RPMI7951 (cell line): Measurements from ENCODE around the gene GPR146. TPM values are rescaled to one million over a fixed set of nuclear protein-coding genes. Genes with fewer than 3 reads are reported as not detected.
"Not testable (repeated sequence)": the region's sequence is repeated elsewhere in the genome, so short reads cannot be mapped to it uniquely, and the experiment has no call there.

Experiments used
- DNase-seq: peaks from one replicate; pipeline ENCODE4 v3.0.0-alpha.2; 2012; ENCODE audit warnings: low read depth
- total RNA-seq: library from RNA; depleted of rRNA; stranded (reverse); fragments of >200 nt; shearing (Covaris generic); gene quantifications from 2 replicates; pipeline ENCODE4 v1.2.3, GENCODE V29; 2014

GPR146 gene
- total RNA-seq, 1 experiment from 2014 or later, result 1.7 TPM

DNA sequence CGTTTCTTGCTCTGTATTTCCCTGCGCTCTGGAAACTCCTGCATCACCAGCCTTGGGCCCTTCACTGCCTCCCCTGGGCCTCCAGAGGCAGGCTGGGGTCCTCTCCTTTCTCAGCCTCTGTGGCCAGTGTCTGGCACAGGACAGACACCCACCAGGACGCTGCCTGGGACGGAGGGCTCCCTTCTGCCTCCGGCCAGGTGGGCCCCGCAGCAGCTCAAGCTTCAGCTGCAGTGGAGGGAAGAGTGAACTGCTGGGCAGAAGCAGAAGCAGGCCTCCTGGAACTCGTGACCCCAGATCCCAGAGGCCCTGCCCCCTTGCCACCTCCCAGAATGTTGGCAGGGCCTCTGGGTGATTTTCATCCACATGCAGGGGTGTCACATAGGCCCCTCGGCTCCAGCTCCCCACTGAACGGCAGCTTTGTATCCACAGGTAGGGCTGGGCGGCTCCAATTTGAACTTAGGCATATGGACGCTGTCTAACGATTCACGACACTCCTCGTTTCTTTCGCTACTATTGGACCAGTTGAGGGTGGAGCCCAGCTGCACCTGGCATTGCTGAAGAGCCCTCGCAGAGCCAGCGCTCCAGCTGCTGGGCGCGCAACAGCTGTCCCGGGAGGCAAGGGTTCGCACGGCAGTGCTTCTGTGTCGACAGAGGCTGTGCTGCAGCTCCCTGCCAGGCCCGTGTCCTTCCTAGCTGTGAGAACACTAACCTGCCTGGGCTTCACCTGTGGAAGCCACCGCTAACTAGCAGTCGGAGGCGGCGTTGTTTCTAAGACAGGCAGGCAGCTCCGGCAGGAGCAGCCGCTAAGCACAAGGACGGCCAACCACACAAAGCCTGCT, 18.4 kb upstream of the GPR146 start:
- DNase-seq, result no peak

DNA sequence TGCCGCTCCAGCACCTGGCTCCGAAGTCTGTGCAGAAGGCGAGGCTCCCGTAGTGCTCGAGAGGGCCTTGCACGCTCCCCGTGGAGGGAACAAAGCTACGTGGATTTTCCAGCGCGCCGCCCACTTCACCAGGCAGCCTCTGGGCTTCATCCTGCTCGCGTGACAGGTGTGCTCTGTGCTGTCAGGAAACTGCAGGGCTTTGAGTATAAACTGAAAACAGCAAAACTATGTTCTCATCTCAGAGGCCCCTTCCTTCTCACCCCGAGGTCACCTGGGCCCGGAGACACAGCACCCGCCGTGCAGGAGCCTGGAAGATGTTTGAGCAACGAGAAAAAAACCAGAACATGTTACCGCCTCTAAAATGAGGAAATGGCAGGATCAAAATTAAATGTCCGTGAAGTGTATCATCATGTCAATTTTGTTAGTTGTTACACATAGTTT, 17.6 kb upstream of the GPR146 start:
- DNase-seq, result no peak

DNA sequence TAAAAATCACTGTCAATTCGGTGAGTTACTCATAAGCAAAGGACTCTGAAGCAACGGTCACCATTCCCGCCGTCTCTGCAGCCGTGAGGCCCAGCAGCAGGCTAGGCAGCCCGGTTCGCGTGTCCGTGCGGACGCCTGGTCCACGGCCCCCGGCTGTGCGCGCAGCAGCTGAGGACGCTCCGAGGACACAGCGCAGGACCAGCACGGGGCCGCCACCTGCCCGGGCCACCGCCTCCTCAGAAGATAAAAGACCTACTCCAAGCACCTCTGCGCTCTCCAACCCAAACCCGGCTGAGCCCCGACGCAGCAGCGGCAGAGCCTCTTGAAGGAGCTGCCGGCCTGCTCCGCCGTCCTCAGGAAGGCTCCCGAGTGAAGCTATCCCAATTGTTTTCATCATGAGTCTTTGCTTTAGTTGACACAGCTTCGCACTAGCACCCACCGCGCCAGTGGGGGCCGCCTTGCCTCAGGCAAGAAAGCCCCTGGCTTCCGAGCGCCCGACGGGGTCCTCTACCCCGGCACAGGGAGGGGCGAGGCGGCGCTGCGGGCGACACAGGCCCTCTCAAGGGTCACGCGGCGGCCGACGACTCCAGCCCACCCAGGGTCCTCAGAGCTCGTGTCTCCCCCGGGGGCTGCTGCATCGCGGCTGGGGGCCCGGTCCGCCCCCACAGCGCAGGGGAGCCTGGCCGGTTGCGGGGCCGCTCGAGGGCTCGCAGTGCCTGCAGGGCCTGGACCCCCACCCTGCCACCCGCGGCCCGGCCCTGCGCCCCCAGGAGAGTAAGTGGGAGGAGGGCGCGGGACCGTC, 16.9 kb upstream of the GPR146 start:
- DNase-seq, result no peak

DNA sequence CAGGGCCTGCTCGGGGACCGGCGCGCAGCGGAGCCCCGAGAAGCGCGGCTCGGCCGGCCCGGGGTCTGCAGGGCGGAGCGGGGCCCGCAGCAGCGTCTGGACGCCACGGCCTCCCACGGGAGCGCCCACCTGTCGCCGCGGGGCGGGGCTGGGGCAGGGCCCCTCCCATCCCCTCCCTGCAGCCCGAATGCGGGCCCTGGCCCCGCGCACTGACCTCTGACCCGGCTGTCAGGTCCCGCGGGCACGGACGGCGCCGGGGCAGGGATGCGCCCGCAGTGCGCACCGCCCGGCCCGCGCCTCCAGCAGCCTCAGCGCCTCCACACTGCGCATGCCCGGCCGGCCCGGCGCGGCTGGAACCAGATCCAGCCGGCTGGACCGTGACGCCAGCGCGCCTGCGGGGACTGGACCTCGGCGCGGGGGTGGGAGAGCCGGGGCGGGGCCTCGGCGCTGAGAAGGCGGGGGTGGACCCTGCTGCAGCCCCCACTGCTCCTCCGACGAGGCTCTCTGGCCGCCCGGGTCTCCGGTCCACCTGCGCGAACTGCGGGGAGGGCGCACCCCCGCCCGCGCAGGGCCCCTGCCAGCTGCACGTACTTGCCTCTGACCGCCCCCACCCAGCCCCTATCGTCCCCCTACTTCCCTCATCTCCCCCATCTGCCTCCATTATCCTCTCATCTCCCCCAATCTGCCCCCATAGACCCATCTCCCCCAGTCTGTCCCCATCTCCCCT, 16.1 kb upstream of the GPR146 start:
- DNase-seq, result peak; percentile 91

DNA sequence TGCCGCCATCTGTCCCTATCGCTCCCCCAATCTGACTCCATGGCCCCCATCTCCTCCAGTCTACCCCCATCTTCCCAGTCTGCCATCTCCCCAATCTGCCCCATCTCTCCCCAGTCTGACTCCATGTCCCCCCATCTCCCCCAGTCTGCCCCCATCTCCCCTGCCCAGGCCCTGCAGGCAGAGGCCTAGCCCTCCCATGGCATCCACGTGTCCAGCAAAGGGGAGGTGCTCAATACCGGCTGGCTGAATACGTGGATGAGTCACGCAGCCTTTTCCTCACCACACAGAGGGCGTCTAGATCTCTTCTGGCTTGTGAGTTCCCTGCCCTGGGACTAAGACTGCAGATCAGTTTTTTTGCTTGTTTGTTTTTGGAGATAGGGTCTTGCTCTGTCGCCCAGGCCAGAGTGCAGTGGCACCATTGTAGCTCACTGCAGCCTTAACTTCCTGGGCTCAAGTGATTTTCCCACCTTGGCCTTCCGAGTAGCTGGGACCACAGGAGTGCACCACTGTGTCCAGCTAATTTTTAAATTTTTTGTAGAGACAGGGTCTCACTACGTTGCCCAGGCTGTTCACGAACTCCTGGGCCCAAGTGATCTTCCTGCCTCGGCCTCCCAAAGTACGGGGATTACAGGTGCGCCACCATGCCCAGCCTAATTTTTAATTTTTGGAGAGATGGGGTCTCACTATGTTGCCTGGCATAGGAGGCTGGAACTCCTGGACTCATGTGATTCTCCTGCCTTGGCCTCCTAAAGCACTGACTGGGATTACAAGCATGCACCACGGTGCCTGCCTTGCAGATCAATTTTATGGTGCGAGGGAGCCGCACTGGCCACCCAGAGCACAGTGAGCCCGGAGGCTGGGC, 15.3 kb upstream of the GPR146 start:
- DNase-seq, result peak; percentile 96

DNA sequence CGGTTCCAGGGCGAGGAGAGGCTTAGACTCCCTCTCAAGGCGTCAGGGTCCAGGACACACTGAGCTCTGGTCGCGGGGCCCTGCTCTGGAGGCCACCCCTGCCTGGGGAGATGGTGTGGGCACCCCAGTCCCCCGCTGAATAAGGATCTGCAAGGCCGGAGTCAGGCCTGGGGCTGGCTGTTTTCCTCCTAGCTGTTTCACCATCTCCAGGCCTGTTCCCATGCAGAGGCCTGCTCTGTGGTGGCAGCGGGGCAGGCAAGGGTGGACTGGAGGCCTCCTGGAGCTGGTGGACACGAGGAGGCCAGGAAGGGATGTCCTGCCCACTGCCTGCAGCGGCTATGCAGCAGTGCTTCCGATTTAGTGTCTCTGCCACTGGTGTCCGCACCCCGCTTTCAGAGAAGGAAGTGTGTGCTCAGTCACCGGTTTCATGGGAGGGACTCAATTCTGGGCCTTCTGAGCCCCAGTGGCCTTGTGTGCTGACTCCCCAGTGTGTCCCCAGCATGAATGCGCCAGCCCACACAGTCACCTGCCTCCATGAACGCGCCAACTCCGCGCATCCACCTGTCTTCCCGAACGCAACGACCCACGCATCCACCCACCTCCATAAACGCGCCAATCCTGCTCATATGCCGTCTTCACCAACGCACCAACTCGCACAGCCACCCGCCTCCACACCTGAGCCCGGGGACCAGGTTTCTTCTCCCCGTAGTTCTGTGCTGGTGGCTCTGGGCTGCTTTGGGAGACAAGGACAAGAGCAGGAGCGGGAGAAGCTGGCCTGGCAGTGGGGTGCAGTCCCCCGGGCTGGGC, 14.5 kb upstream of the GPR146 start:
- no peak for DNase-seq

DNA sequence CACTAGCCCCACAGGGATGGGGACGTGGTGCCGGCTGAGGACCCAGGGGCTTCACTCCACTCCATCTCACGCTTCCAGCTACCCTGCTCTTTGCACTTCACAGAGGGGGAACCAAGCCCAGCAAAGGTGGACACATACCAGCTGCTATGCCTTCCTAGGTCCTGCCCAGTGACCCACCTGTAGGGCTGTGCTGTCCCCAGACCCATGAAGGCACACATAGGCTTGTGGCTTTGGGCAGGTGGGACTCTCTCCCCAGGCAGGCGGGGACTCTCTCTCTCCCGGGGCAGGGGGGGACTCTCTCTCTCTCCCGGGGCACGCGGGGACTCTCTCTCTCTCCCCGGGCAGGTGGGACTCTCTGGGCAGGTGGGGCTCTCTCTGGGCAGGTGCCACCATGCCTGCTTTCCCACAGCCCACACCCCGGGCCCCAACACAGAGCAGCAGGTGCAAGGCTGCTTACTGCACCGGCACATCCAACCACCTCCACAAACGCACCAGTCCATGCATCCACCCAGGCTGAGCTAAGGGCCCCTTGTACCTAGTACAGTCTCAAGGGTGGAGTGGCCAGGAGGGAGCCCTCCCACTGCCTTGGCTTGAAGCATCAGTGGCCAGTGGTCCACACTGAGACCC, 13.8 kb upstream of the GPR146 start:
- DNase-seq, result no peak

DNA sequence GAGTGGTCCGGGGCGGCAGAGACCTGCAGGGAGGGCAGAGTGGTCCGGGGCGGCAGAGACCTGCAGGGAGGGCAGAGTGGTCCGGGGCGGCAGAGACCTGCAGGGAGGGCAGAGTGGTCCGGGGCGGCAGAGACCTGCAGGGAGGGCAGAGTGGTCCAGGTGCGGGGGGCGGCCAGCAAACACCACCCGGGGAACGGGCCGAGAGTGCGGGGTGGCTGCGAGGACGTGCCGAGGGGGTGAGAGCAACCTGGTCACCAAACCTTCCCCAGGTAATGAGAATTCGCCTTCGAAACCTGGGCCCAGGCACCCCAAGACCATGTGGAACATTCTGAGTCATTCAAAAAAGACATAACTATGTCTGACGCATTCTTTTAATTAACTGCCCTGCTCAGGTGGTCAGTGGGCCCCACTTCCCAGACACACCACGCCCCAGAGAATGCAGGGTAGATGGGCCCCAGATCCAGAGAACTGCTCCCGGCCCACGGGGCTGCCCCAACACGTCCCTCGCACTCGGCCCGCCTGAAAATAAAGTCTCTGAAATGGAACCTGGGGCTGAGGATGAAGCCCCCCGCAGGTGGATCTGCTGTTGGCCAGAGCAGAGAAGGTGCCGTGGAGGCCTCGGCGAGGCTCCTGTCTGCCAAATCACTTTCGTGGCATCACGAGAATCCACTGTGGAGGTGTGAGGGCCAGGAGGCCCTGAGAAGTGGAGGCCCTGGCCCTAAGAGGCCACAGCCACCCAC, 12.5 kb upstream of the GPR146 start:
- DNase-seq, result no peak

DNA sequence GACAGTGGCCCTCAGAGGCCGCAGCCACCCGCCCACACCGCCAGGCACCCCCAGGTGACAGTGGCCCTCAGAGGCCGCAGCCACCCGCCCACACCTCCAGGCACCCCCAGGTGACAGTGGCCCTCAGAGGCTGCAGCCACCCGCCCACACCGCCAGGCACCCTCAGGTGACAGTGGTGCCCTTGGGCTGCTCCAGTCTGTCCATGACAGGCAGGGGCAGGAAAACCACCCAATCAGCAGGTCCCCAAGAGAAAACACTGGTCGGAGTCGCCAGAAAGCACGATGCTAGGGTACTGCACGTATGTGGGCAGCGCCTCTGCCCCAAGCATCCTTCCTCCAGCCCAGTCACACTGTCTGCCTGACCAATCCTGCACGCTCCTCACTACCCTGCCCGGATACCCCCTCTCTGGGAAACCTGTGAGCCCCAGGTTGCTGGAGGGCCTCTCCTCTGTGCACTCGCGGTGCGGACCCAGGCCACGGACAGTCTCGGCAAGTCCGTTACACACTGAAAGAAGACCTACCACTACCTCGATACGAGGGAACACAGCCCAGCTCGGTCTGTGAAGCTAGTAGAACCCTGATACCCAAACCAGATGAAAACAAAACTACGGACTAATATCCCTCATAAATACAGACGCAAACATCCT, 11.7 kb upstream of the GPR146 start:
- DNase-seq, result no peak

DNA sequence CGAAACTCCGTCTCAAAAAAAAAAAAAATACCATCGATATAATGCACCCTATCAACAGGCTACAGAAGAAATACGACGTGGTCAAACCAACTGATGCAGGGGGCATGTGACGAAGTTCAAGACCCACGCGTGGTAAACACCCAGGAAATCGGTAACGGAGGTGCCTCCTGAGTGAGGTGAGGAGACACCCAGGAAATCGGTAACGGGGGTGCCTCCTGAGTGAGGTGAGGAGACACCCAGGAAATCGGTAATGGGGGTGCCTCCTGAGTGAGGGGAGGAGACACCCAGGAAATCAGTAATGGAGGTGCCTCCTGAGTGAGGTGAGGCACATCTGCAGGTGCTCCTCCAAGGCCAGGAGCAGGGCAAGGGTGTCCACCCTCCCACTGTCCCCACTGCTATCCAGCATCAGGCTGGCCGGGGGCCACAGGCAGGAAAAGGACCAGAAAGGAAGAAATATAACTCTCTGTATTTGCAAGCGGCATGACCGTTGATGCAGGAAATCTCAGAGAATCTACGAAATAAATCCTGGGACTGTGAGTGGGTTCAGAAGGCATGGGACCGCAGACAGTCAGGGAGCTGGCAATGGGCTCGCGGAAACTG, 10.7 kb upstream of the GPR146 start:
- DNase-seq, result no peak

DNA sequence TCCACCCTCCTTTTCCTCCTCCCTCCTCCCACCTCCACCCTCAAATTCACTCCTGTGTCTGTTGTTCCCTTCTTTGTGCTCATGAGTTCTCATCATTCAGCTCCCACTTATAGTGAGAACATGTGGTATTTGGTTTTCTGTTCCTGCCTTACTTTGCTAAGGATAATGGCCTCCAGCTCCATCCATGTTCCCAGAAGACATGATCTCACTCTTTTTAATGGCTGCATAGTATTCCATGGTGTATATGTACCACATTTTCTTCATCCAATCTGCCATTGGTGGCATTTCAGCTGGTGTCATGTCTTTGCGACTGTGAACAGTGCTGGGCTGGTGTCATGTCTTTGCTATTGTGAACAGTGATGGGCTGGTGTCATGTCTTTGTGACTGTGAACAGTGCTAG, 9.6 kb upstream of the GPR146 start:
- DNase-seq, result not testable (repeated sequence)

DNA sequence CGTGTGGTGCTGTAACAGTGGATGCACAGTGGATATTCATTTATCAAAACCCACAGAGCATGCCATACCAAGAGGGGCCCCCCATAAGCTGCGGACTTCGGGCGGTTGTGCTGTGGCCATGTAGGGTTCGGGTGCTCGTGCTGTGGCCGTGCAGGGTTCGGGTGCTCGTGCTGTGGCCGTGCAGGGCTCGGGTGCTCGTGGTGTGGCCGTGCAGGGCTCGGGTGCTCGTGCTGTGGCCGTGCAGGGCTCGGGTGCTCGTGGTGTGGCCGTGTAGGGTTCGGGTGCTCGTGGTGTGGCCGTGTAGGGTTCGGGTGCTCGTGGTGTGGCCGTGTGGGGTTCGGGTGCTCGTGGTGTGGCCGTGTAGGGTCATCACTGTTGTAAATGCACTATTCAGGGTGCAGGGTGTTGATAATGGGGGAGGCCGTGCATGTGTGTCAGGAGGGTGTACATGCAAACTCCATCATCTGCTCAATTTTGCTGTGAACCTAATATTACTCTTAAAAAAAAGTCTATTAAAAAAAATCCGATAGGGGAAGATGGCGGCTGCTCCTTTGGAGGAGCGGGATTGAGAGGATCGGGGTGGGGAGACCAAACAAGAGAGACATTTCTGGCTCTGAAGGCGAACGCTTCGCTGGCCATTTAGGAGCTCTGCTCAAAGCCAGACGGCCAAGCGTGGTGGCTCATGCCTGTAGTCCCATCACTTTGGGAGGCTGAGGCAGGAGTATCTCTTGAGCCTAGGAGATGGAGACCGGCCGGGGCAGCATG, 8.0 kb upstream of the GPR146 start:
- not testable (repeated sequence) for DNase-seq

DNA sequence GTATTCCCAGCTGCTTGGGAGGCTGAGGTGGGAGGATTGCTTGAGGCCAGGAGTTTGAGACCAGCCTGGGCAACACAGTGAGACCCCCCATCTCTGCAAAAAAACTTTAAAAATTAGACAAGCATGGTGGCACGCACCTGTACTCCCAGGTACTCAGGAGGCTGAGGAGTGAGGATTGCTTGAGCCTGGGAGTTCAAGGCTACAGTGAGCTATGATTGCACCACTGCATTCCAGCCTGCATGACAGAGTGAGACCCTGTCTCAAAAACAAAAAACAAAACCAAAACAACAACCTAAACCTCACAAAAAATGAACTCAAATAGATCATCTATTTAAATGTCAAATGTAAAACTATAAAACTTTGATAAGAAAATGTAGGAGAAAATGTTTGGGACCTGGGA, 4.1 kb upstream of the GPR146 start:
- DNase-seq, result not testable (repeated sequence)

DNA sequence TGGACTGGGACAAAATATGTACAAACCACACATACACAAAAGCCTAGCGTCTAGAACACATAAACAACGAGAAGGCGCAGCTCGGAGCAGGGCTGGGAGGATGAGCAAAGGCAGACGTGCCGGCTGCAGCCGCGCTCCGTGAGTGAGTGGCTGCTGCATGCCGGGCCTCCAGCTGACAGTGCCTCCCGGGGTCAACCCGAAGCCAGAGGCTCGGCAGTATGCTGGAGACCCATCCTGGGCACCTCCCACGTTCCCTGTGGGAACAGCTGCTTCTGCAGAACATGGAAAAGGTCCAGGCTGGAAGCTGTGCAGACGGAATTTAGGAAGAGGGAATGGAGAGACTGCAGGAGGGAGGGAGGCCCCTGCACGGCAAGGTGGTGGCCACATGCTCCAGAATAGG, 3.6 kb upstream of the GPR146 start:
- DNase-seq, result peak; percentile 80

DNA sequence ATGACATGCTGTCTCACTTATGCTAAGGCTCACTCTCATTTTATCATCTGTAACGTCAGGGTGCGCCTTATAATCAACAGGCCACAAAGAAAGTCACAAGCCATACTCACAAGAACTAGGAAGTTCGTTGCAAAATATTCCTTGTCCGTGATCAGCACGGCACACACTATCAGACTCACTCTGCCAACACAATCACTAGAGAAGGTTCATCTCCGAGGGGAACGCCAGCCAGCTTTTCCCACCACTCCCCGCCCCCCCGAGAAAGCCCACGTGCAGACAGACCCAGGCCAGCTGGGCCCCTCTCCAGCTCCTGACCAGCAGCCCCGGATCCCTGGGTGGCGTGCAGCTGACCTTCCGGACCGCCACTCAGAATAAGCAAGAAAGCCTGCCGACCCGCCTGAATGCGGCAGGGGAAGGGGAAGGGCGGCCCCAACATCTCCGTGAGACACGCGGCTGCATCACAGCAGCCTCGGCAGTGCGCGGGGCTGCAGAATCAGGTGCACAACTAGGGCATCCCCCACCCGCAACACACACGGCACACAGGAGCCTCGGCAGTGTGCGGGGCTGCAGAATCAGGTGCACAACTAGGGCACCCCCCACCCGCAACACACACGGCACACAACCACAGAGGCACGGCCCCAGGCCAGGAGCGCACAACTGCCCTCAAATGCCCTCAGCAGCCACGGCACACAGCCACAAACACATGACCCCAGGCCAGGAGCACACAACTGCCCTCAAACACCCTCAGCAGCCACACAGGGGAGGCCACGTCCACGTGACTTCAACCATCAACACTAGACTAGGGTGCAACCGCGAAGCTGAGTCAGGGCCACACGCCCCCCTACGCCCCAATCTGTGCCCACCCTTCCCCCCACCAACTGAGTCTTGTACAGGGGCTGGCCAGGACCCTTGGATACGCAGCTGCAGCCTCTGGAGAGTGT, 2.5 kb upstream of the GPR146 start:
- no peak for DNase-seq

DNA sequence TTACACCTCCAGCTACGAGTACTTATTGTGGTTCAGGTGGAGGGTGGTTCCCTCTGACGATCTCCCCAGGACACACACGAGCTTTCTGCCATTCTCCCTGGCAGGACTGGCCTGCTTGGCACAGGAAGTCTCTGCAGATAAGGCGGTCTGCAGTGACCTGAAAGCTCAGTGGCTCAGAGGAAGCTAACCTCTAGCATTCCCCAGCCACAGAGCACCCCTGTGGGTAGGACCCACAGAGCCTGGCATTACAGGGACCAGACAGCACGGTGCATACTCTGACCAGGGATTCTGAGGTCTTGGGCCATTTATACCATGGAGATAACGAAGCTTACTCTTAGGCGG, 1.9 kb upstream of the GPR146 start:
- DNase-seq, result no peak
